OCI-LY3 (cell line): Measurements from ENCODE around the gene F10.

Experiments
- CTCF ChIP-seq: fragments of 200-600, 300-600 bp; sonication (generic); IDR thresholded peaks from 2 replicates; pipeline ENCODE4 v1.5.1; 2014; ENCODE audit warnings: antibody characterized with exemption, low read length, low read depth
- EZH2phosphoT487 ChIP-seq: fragments of 200-600 bp; shearing (Covaris generic); IDR thresholded peaks from 2 replicates; pipeline ENCODE4 v1.6.1; 2018; ENCODE audit warnings: antibody characterized with exemption, mixed run types, low read depth

GRCh38 chr13:113178896-113179167, 56.2 kb downstream of the F10 start:
- TF ChIP-seq CTCF, result no peak
- no peak for TF ChIP-seq EZH2phosphoT487
